NCI-H2171 (cell line): ENCODE data around the gene LCOR.

ENCODE experiments used
- DNase-seq: peaks from one replicate; lab custom pipeline; 2025; lab: John Stamatoyannopoulos, UW

The LCOR gene

GRCh38 chr10:96890172-96890513, 58.0 kb downstream of the LCOR start:
- DNase-seq = no peak

- DNase-seq = no peak
Observed at GRCh38 chr10:96890580-96890979, 58.5 kb downstream of the LCOR start.

DNA sequence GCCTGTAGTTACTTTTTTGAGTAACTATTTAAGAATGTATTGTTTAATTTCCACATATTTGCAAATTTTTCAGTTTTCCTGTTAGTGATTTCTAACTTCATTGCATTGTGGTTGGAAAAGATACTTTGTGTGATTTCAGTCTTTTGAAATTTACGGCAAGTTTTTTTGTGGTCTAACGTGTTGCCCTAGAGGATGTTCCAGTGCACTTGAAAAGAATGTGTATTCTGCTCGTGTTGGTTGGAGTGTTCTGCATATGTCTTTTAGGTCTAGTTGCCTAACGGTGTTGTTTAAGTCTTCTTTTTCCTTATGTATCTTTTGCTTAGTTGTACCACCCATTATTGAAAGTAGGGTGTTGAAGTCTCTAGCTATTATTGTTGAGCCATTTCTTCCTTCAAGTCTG, 59.7 kb downstream of the LCOR start:
- no peak for DNase-seq

- DNase-seq = no peak
Observed at GRCh38 chr10:96895662-96896424, 63.7 kb downstream of the LCOR start.

DNA sequence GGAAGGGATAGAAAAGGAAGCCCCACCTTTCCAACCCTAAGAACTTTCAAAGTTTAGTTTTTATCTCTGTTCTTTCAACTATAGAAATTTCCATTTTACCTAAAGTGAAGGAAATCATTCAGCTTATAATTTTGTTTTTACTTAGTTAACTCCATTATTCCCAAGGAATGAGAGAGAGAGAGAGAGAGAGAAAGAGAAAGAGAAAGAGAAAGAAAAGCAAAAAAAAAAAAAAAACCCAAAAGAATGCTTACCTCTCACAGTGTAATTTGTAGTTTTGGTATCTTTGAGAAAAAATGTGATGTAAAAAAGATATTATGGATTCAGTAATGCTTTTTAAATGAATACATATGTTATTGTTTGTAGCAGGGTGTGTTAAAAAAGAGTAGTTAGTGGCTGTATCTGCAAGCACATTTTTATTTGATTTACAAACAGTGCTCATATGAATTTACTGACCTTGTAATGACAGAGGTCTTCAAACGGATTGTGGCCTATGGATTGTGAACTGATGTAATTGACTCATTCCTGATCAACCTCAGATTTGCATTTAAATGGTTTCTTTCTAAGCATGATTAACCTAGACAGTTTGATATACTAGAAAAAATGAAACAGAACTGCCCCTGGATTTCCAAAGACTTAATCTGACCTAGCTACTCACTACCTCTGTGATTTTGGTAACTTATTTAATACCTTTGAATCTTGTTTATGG, 64.9 kb downstream of the LCOR start:
- DNase-seq = no peak

GRCh38 chr10:96902117-96902516, 70.0 kb downstream of the LCOR start:
- no peak for DNase-seq

DNA sequence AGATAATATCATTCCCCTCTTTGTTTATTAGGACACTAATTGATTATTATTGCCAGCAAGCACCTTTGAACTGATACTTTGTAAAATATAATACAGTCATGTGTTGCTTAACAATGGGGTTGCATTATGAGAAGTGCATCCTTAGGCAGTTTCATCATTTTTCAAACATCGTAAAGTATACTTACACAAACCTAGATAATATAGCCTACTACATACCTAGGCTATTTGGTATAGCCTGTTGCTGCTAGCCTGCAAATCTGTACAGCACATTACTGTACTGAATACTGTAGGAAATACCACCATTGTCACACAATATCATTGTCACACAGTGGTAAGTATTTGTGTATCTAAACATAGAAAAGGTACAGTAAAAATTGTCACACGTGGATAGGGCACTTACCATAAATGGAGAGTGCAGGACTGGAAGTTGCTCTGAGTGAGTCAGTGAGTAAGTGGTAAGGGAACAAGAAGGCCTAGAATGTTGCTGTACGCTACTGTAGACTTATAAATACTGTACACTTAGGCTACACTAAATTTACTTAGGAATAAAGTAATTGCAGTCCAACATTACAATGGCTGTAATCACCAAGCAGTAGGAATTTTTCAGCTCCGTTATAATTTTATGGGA, 70.7 kb downstream of the LCOR start:
- DNase-seq = no peak

DNA sequence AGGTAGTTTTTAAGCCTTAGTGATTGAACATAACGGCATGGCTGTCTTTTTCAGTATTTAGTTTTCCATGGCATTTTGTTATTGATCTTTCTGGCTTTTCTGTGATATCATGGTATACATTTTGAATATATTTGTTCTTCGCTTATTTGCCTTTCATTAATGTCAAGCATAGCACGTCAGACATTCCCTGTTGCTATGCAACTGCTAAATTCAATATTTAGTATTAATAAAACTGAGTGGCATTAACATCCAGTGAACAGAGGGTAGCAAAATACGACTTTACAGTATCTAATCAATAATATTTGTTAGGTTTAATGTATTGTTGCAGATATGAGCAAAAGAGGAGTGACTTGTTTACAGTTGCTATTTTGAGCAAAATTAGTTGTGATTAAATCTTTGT, 72.5 kb downstream of the LCOR start:
- no peak for DNase-seq

DNA sequence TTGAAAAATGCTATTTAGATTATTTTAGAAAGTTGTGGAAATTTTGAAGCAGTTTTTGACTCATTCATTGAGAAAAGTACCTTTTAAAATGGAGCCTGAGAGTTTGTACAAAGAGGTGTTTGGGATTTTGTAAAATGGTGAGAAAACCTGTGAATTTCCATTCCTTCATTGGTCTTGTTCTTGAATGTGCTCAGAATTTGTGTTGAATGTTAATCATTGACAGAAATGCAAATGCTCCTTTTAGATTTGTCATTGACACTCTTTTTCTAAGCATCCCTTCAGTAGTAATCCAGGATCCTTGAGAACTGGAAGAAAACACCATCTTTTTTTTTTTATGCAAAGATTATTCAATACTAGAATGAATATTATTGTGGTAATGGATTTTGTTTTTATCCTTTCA, 74.8 kb downstream of the LCOR start:
- no peak for DNase-seq

- no peak for DNase-seq
Observed at GRCh38 chr10:96910488-96911395, 78.6 kb downstream of the LCOR start.

GRCh38 chr10:96912405-96912804, 80.3 kb downstream of the LCOR start:
- DNase-seq = no peak

GRCh38 chr10:96913906-96914305, 81.8 kb downstream of the LCOR start:
- DNase-seq = no peak

GRCh38 chr10:96917628-96918027, 85.5 kb downstream of the LCOR start:
- no peak for DNase-seq

DNA sequence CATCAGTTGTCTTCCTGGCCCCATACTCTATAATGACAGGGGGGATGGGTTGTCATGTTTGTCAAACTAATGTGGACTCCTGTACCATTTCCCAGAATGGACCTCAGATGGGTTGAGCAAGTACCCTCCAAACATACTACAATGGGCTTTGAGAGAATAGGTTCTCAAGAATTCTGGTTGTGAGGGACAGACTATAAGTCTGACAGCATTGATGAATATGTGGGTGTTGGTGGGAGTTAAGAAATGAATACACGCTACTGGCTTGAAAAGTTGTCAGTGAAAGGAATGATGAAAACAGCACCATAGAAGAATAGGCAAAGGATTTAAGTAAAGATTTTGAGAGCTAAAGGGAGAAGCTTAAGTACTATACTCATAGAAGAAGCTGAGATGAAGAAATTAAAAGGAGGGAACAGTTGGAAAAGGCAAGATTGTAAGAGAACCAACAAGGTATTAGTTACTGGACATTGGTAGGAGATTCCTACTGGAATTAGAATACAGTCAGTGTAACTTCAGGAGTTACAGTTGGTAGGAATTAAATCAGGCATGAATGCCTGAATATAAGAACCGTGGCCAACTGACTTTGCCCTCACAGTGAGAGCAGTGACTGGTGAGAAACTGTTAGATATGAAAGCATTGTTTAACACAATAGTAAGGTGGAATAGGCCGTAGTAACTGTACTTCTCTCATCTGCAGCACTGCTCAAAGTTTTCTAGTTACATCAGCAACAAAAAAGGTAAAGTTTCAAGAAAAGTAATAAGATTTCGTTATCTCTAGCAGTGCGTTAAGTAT, 86.3 kb downstream of the LCOR start:
- no peak for DNase-seq

GRCh38 chr10:96919785-96920430, 87.8 kb downstream of the LCOR start:
- no peak for DNase-seq

GRCh38 chr10:96921655-96922054, 89.6 kb downstream of the LCOR start:
- DNase-seq = no peak

DNA sequence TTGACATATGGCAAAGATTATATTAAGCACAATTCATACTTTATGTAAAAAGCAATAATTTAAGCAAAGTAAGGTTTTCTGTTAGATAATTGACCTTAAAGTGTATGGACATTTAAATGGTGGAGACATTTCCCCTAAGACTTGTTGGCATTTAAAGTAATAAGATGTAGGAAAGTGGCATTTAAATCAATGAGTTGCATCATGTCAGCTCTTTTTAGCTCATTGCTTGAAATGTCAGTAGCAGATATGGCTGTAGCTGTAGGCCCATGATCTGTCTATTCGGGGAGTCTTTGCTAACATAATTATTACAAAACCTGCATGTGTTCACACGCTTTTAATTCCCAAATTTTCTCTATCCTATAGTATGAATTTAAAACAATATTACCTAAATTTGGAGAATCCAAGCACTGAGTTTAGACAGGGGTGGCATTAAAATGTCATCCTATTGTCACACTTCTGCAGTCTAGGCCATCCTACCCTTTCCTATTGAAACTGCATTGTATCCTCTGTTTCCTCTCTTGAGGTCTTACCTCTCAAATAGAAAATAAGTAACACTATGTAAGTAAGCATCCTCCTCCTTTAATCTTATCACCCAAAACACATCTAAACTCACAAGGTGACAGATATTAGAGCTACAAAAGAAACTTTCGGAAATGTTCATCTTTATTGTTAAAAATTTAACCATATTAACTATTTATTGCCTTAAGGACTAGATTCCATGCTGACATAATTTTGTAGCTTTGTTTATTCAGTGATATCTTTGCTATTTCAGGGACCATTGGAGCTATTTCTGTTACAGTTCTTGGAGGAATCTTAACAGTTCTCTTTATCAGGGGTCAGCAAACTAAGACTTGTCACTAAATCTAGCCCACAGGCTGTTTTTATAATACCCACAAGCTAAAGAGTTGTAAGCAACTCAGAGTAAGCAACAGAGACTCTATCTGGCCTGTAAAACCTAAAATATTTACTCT, 91.2 kb downstream of the LCOR start:
- DNase-seq = no peak

GRCh38 chr10:96924861-96925260, 92.8 kb downstream of the LCOR start:
- DNase-seq = no peak

- DNase-seq = no peak
Observed at GRCh38 chr10:96930469-96930868, 98.4 kb downstream of the LCOR start.

- DNase-seq = no peak
Observed at GRCh38 chr10:96935148-96935547, 103.0 kb downstream of the LCOR start.
